Caki2 (cell line): Measurements from ENCODE around the gene CACNA1C. TPM values are rescaled to one million over a fixed set of nuclear protein-coding genes. Genes with fewer than 3 reads are reported as not detected.

Experiments
- DNase-seq: peaks from one replicate; pipeline ENCODE4 v3.0.0-alpha.2; 2015; ENCODE audit warnings: low read depth
- in situ Hi-C: cut with HindIII; loops from 2 replicates; pipeline ENCODE4 v1.10.0; 2016; ENCODE audit warnings: low sequenced_read_pairs, low pct_unique_long_range_greater_than_20kb, mixed read lengths
- total RNA-seq: library from RNA; depleted of rRNA; stranded (reverse); fragments of >200 nt; shearing (Covaris generic); gene quantifications from 2 replicates; pipeline ENCODE4 v1.2.3, GENCODE V29; 2014; ENCODE audit warnings: low replicate concordance

The CACNA1C gene
- total RNA-seq, 1 experiment from 2014 or later, result 1.2 TPM

DNA sequence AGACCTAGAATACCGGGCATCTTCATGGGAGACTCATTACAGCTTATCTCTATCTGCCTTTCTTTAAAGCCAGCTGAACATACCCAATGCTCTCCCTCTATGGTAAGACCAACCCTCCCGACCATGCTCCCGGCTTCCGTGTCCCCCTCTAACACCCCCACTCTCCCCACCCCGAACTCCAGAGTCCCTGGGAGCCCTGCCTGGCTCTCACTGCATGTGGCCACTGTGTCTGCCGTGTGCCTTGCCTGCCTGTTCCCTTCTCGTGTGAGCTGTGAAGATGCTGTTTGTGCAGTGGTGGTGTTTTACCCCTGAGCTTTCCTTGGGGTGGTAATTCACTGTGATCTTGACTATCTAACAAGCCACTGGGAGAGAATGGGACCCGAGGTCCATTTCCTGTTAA lies 595.6 kb downstream of the CACNA1C start:
- in situ Hi-C loops, result no loop called here
- no peak for DNase-seq

GRCh38 chr12:2649201-2650030 lies 596.6 kb downstream of the CACNA1C start:
- in situ Hi-C loops, result no loop called here
- no peak for DNase-seq

- in situ Hi-C loops, result no loop called here
Observed at GRCh38 chr12:2650261-2651067, 597.7 kb downstream of the CACNA1C start.

GRCh38 chr12:2651068-2651965 lies 598.5 kb downstream of the CACNA1C start:
- in situ Hi-C loops, result no loop called here
- no peak for DNase-seq

More at GRCh38 chr12:2650261-2651067, 597.7 kb downstream of the CACNA1C start:
- no peak for DNase-seq

- in situ Hi-C loops, result no loop called here
- DNase-seq, result no peak
Observed at GRCh38 chr12:2652011-2652400, 599.2 kb downstream of the CACNA1C start.

DNA sequence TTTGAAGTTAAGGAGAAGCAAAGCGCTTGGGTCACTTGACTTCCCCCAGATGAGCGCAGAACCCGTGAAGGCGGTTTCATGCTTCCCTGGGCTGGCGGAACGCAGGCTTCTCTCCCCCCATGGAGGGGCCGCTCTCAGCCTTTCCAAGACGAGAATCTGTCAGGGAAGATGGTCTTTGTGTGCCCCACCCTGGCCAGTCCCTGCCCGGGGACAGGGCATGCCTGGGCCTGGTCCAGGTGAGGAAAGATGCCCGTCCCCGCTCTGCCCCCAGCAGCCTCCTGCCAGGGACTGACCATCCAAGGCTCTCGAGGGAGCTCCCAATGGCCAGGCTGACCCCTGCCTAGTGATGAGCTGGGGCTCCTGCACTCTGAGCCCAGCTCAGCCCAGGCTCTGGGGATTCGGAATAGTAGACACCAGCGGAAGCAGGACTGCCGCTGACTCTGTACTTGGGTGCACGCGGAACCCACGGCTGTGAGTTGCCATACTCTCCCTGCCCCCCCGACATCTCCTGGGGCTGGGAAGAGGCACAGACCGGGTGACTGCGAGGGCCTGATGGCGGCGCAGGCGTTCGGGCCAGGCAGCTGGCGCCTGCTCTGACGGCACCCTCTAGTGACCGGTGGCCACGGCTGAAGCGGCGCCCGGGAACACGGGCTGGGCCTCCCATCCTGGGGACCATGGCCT lies 599.8 kb downstream of the CACNA1C start:
- DNase-seq, result no peak
- in situ Hi-C loops, result no loop called here

DNA sequence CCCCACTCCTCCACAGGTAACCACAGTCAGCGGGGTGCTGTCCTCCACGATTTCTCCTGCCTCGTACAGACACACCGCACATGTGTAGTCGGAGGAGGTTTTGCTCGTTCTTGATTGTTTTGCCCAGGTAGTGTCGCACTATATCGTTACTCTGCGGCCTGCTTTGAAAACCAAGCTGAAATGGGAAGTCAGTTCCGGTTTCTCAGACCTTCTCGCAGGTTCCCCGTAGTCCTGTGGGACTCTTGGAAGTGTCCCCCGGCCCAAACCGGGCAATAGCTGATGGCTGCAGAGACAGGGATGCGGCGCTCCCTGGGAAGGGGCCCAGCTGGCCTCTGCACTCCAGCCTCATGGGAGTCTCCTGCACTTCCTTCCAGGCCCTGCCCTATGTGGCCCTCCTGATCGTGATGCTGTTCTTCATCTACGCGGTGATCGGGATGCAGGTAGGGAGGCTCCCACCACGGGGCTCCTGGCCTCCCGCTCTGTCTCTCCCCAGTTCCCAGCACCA lies 600.7 kb downstream of the CACNA1C start:
- in situ Hi-C loops, result no loop called here
- DNase-seq, result no peak

GRCh38 chr12:2654311-2654710 lies 601.5 kb downstream of the CACNA1C start:
- in situ Hi-C loops, result no loop called here
- no peak for DNase-seq

- in situ Hi-C loops, result no loop called here
- no peak for DNase-seq
Observed at GRCh38 chr12:2654741-2655140, 602.0 kb downstream of the CACNA1C start.

GRCh38 chr12:2662524-2662923 lies 609.7 kb downstream of the CACNA1C start:
- in situ Hi-C loops, result no loop called here
- no peak for DNase-seq

DNA sequence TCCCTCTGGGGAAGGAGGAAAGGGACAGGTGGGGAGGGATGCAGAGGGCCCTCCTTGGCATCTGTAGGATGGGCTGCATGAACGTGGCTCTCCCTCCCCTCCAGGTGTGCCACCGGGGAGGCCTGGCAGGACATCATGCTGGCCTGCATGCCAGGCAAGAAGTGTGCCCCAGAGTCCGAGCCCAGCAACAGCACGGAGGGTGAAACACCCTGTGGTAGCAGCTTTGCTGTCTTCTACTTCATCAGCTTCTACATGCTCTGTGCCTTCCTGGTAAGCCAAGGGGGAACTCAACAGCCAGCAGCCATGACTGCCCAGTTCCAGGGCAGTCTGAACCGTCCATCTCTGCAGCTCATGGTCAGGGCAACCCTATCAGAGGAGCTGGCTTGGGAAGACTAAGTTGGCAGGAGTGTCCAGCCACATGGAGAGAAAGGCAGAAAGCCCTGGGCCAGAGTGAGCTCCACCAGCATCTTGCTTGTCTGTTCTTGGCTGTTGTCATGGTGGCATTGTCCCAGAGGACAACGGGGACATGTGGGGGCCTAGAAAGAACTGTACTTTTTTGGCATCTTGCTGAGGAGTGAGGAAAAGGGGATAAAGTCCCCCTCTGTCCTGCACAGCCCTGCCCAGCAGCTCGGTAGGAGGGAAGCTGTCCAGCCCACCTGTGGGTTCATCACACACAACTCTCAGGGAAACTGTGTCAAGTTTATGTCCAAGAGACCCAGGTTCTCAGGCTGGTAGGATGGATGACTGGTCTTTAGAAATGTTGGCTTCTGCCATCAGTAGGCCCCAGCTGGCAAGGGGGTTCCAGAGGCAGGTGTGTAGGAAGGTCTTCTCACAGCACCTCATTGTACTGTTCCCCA lies 612.2 kb downstream of the CACNA1C start:
- in situ Hi-C loops, result no loop called here

DNA sequence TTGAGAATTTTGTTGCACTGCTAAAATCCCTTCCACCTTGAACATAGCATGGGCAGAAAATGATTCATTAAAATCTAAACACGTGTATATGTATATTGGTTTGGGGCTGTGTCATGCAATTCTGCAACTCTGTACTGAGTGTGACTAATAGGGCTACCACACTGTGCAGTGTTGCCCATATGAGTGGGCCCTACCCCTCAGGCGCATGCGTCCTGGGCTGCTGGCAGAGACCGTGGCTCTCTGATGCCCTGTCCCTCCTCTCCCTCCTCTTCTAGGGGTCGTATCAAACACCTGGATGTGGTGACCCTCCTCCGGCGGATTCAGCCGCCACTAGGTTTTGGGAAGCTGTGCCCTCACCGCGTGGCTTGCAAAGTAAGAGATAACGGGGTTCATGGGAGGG lies 613.6 kb downstream of the CACNA1C start:
- DNase-seq, result no peak
- in situ Hi-C loops, result no loop called here

More for the DNA sequence above, 612.2 kb downstream of the CACNA1C start:
- no peak for DNase-seq

DNA sequence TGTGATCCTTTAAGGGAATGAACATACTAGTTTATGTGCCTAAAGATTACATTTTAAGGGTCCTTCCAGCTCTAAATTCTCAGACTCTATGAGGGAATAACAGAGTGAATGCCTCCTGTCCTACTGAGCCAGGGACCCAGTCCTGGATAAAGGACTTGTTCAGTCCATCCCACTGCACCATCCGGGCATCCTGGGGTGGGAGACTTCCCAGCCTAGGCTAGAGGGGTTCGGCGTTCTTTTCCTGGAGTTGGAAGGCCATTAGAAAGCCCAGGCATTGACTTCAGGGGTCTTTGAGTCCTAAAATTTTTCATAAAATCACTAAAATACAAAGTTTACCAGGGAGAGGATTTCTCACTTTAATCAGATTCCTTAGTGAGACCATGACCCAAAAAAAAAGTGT lies 614.1 kb downstream of the CACNA1C start:
- no peak for DNase-seq
- in situ Hi-C loops, result no loop called here

DNA sequence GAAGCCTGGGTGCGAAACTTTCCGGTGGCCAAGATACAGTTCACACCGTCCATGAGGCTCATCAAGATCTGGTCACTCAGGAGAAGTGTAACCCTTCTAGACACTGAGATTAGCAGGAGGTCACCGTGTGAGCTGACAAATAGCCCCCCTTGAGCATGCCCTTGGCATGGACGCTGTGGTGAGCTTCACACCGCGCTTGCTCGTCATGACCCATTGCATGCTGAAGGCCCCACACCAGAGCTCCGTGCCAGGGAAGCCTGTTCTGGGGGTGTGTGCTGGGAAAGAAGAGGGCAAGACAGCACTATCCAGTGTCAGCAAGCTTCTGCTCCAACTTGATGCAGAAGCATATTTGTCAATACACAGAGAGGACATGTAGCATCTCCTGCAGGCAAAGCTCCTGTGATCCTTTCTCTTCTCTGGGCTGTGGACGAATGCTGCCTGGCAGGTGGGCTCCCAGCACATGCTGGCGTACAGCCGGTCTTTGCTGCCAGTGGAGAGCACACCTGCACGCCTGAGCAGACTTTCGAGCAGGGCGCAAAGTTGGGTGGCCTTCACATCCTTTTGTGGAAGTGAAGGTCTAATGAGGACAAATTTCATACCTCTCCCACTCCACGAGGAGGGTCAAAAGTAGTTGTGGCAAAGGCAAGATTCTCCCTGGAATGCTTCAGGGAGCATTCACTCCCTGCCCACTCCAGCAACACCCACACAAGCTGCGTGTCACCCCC lies 615.1 kb downstream of the CACNA1C start:
- in situ Hi-C loops, result no loop called here
- no peak for DNase-seq

- DNase-seq, result no peak
- in situ Hi-C loops, result no loop called here
Observed at GRCh38 chr12:2668816-2669215, 616.0 kb downstream of the CACNA1C start.

- no peak for DNase-seq
- in situ Hi-C loops, result no loop called here
Observed at GRCh38 chr12:2669560-2669959, 616.8 kb downstream of the CACNA1C start.
